SK-N-SH treated with all-trans-retinoic acid at 6 μM for 48 hours (cell line): ENCODE results near the gene PRR15L.
A peak's percentile ranks its signal among the peaks of the same experiment; 100 is the strongest.

ENCODE experiments used
- ATAC-seq: fragments of 200-7000 bp; cut with Tn5 transposase; 3 replicates; pipeline ENCODE4 v1.9.1; 2020; ENCODE audit warnings: mild to moderate bottlenecking, moderate library complexity
- ARNTL ChIP-seq: fragments of 450-650 bp; formaldehyde crosslinking; IDR thresholded peaks from 2 replicates; pipeline ENCODE4 v1.5.0; 2020; ENCODE audit warnings: low read depth, mild to moderate bottlenecking, moderate library complexity, borderline replicate concordance
- BACH2 ChIP-seq: fragments of 250-450 bp; sonication (Bioruptor Pico); IDR thresholded peaks from 2 replicates; pipeline ENCODE4 v1.9.0; 2021; ENCODE audit warnings: mild to moderate bottlenecking, borderline replicate concordance
- CREB5 ChIP-seq: fragments of 250-450 bp; sonication (Bioruptor Pico); IDR thresholded peaks from 2 replicates; pipeline ENCODE4 v1.5.1; 2020; ENCODE audit warnings: low read depth, mild to moderate bottlenecking, moderate library complexity
- CSDC2 ChIP-seq: fragments of 250-450 bp; sonication (Bioruptor Pico); IDR thresholded peaks from 2 replicates; pipeline ENCODE4 v1.5.0; 2020; ENCODE audit warnings: mild to moderate bottlenecking, moderate library complexity
- GLIS3 ChIP-seq: fragments of 250-450 bp; sonication (Bioruptor Pico); IDR thresholded peaks from 2 replicates; pipeline ENCODE4 v1.5.0; 2020; ENCODE audit warnings: mild to moderate bottlenecking, moderate library complexity
- ISL1 ChIP-seq: fragments of 250-450 bp; sonication (Bioruptor Pico); IDR thresholded peaks from 2 replicates; pipeline ENCODE4 v2.1.2; 2022; ENCODE audit warnings: mild to moderate bottlenecking, moderate library complexity
- POU6F1 ChIP-seq: fragments of 250-450 bp; sonication (Bioruptor Pico); IDR thresholded peaks from 2 replicates; pipeline ENCODE4 v1.8.0; 2021; ENCODE audit warnings: low read depth, mild to moderate bottlenecking, moderate library complexity, borderline replicate concordance
- PPARA ChIP-seq: fragments of 250-450 bp; sonication (Bioruptor Pico); IDR thresholded peaks from 2 replicates; pipeline ENCODE4 v1.5.0; 2020; ENCODE audit warnings: mild to moderate bottlenecking, borderline replicate concordance
- RARB ChIP-seq: fragments of 250-450 bp; sonication (Bioruptor Pico); IDR thresholded peaks from 2 replicates; pipeline ENCODE4 v1.8.0; 2021; ENCODE audit warnings: mild to moderate bottlenecking, moderate library complexity
- SNAI2 ChIP-seq: fragments of 250-450 bp; sonication (Bioruptor Pico); IDR thresholded peaks from 2 replicates; pipeline ENCODE4 v1.5.0; 2020; ENCODE audit warnings: mild to moderate bottlenecking, moderate library complexity
- TCF4 ChIP-seq: fragments of 250-450 bp; sonication (Bioruptor Pico); IDR thresholded peaks from 2 replicates; pipeline ENCODE4 v1.8.0; 2021; ENCODE audit warnings: mild to moderate bottlenecking, moderate library complexity, borderline replicate concordance
- TOX ChIP-seq: fragments of 250-450 bp; sonication (Bioruptor Pico); IDR thresholded peaks from 2 replicates; pipeline ENCODE4 v1.8.0; 2021; ENCODE audit warnings: mild to moderate bottlenecking, moderate library complexity, borderline replicate concordance
- TSHZ2 ChIP-seq: fragments of 250-450 bp; sonication (Bioruptor Pico); IDR thresholded peaks from 2 replicates; pipeline ENCODE4 v1.5.0; 2020; ENCODE audit warnings: mild to moderate bottlenecking, moderate library complexity
- ZC3H10 ChIP-seq: fragments of 250-450 bp; sonication (Bioruptor Pico); IDR thresholded peaks from 2 replicates; pipeline ENCODE4 v1.5.1; 2021; ENCODE audit warnings: mild to moderate bottlenecking, moderate library complexity
- ZFP3 ChIP-seq: fragments of 250-450 bp; sonication (Bioruptor Pico); IDR thresholded peaks from 2 replicates; pipeline ENCODE4 v1.5.0; 2020; ENCODE audit warnings: mild to moderate bottlenecking, moderate library complexity
- ZNF565 ChIP-seq: fragments of 450-650 bp; formaldehyde crosslinking; conservative IDR thresholded peaks from 2 replicates; pipeline ENCODE4 v1.5.0; 2020; ENCODE audit warnings: low read depth, mild to moderate bottlenecking, moderate library complexity
- ZNF70 ChIP-seq: fragments of 450-650 bp; formaldehyde crosslinking; IDR thresholded peaks from 2 replicates; pipeline ENCODE4 v1.5.0; 2020; ENCODE audit warnings: mild to moderate bottlenecking, moderate library complexity
- ZNF8 ChIP-seq: fragments of 450-650 bp; formaldehyde crosslinking; IDR thresholded peaks from 2 replicates; pipeline ENCODE4 v1.5.0; 2020; ENCODE audit warnings: mild to moderate bottlenecking, moderate library complexity

PRR15L gene

GRCh38 chr17:47950448-47950847 is 7.2 kb downstream of the PRR15L start (continued):
- TF ChIP-seq GLIS3 (no peak), SNAI2 (CRISPR knock-in tag) (no peak)

- no peak for ATAC-seq
- TF ChIP-seq POU6F1 (CRISPR knock-in tag) = no peak
- TF ChIP-seq TCF4 (CRISPR knock-in tag) = no peak
- TF ChIP-seq BACH2 (CRISPR knock-in tag) = no peak
- no peak for TF ChIP-seq ZNF8 (CRISPR knock-in tag)
- TF ChIP-seq TSHZ2 (CRISPR knock-in tag) = no peak
- TF ChIP-seq TOX (CRISPR knock-in tag) = no peak
- TF ChIP-seq ISL1 = no peak
- no peak for TF ChIP-seq ZNF565
- TF ChIP-seq ARNTL (CRISPR knock-in tag) = no peak
- TF ChIP-seq ZC3H10 = no peak
- TF ChIP-seq ZNF70 (CRISPR knock-in tag) = no peak
- TF ChIP-seq, all 23 proteins: peak for 0
These were observed 7.7 kb downstream of the PRR15L start for GRCh38 chr17:47949946-47950345.

DNA sequence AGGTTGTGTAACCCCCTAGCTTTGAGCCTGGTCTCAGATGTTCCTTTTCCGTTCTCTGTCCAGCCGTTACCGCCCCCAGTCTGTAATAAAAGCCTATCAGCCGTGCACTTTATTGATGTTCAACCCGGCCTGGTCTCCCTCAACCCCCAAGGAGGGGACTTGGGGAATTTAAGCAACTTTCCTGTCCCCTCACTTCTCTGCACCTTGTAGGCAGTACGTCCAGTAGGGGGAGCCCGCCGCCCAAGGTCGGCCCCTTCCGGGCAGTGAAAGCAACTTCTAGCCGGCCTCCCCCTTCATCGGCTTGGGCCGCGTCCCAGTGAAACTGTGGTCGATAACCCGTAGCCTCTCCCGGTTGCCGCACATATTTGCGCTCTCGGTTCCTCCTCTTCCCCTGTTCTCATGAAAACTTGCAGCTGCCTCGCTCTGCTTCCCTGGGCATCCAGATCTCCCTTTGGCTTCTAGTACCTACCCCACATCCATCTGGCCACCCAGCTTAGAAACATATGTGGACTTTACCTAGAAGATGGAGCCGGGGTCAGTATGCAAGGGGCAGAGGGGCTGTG is 8.4 kb downstream of the PRR15L start:
- ATAC-seq = peak; percentile 94
- no peak for TF ChIP-seq BACH2 (CRISPR knock-in tag)
- TF ChIP-seq GLIS3 = 0 out of 2 replicates have a peak, but pooled peaks have one; percentile 18
- 0 out of 2 replicates have a peak, but pooled peaks have one; percentile 36 for TF ChIP-seq CSDC2 (CRISPR knock-in tag)
- 0 out of 2 replicates have a peak, but pooled peaks have one; percentile 11 for TF ChIP-seq ZFP3

DNA sequence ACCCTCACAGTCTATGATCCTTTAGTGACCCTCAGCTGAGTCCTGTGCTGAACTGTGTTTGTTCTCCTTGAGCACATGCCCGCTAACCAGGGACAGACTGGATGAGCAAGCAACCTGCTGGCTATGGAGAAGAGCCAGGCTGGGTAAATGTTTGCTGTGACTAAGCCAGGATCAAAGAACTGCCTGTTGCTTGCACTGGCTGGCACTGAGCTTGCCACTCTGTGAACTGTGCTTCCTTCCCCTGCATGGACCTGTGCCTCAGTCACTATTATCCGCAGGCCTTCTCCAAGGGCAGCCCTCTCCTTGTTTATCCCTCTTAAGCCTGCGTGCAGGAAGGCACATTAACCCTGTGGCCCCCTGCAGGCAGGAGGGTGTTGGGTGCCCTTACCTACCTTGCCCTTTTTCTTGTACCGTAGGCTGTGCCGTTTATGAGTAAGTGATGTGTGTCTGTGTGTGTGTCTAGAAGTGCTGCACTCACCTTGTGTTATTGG is 8.9 kb downstream of the PRR15L start:
- ATAC-seq = peak; percentile 11
- TF ChIP-seq ISL1 = no peak
- TF ChIP-seq CREB5 = no peak
- TF ChIP-seq ZC3H10 = no peak
- TF ChIP-seq POU6F1 (CRISPR knock-in tag) = no peak
- TF ChIP-seq PPARA (CRISPR knock-in tag) = no peak

DNA sequence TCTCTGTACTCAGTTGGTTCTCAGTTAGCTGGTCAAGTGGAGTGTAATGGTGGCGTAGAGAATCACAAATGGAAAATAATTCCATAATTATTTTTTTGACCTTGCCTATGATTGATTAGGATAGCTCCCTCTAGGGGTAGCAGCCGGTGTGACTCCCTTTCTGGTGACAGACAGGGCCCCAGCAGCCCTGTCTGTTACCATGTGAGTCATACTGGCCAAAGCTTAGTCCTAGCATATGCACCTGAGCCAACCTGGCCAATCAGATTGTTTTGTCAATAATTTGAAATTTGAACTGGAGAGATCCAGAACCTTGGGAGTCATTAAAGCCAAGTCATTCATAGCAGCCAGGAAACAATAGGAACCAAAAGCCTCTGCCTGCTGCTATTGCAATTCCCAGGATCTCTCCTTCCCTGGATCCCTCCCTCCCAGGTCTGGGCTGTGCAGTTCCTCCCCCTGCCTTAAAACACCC is 10.7 kb downstream of the PRR15L start:
- TF ChIP-seq CSDC2 (CRISPR knock-in tag) (no peak), ZFP3 (no peak), ZNF8 (CRISPR knock-in tag) (no peak), RARB (CRISPR knock-in tag) (no peak), GLIS3 (no peak), ZNF565 (no peak), ISL1 (no peak)
- TF ChIP-seq, all 23 proteins: peak for 0
- peak; percentile 85 for ATAC-seq
